Mucosa of stomach (tissue), 1 donor: Measurements from ENCODE around the gene CCDC121.
"Not testable (repeated sequence)": the region's sequence is repeated elsewhere in the genome, so short reads cannot be mapped to it uniquely, and the experiment has no call there.

Experiments
- H3K27me3 ChIP-seq: one replicate; pipeline ENCODE4 v1.7.0; 2013; ENCODE audit warnings: mild to moderate bottlenecking, low read length; ENCODE audit not compliant: control insufficient read depth, insufficient read depth
- H3K36me3 ChIP-seq: one replicate; pipeline ENCODE4 v1.7.0; 2013; ENCODE audit warnings: low read length; ENCODE audit not compliant: control insufficient read depth, insufficient read depth
- H3K4me1 ChIP-seq: one replicate; pipeline ENCODE4 v1.7.0; 2013; ENCODE audit warnings: mild to moderate bottlenecking, low read length; ENCODE audit not compliant: control insufficient read depth, insufficient read depth
- H3K4me3 ChIP-seq: one replicate; pipeline ENCODE4 v1.7.0; 2013; ENCODE audit warnings: low read length
- H3K9ac ChIP-seq: one replicate; pipeline ENCODE4 v1.7.0; 2013; ENCODE audit warnings: mild to moderate bottlenecking, low read length, moderate library complexity
- H3K9me3 ChIP-seq: one replicate; pipeline ENCODE4 v1.7.0; 2013; ENCODE audit warnings: mild to moderate bottlenecking, low read length, moderate library complexity; ENCODE audit not compliant: control insufficient read depth
- donor health status: Pancreatic carcinoma.

Gene CCDC121

DNA sequence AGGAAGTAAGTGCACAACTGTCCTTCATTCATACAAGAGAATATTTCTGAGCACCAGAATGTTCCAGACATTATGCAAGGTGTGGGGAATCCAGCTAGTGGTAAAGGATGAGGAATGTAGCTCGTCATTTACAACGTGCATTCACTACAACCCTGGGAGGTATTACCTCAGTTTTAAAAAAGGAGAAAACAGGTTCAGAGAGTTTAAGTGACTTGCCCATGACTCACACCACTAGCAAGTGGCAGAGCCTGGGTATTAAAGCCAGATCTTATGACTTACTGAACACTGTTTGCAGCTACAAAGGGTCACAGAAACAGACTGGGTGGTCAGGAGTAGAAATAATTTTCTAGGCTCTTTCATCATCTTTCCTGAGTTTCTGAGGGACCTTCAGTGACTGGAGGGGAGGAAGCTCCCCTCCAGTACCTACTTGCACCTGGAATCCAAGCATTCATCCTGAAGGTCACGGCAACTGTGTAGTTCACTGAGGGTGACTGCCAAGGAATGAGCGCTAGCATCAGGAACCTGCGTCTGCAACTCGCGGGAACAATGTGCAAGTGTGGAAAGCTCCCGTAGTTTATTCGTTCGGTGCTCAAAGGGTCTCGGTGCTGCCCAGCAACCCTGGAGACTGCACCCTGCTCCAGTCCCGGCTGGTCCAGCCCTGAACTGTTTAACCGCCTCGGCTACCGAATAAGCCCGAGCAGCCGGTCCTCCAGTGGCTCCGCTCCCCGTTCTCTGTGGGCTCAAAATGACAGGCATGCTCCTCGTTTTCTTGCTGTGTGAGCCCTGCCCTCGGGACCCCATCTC, 647 bp downstream of the CCDC121 start:
- H3K27me3 ChIP-seq, result no peaks in the 10 kb centered on the region
- H3K4me3 ChIP-seq, result peak overlapping the region; percentile 85
- peaks cover 11% of the 10 kb centered on the region for H3K4me1 ChIP-seq
- H3K36me3 ChIP-seq, result no peaks in the 10 kb centered on the region
- peak overlapping the region; percentile 94 for H3K9ac ChIP-seq
- no peaks in the 10 kb centered on the region for H3K9me3 ChIP-seq

DNA sequence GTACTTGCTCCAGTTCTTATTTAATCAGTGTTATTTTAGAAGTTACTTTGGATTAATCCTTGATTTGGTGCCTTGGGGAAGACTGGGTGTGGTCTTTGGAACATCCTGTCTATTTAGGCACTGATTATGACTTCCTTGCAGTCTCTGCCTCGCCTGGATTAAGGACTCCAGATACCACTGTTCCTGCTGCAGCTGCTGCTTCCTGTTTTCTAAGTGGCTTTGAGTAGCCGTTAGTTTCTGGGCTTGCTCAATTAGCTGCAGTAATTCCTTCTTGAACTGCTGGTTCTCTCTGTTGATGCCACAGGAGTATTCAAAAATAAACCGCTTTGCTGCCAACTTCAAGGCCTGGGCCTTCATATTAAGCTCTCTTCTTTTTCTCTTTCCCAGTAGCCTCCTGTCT, 1.9 kb downstream of the CCDC121 start:
- H3K9me3 ChIP-seq, H3K27me3 ChIP-seq, H3K4me3 ChIP-seq, H3K9ac ChIP-seq, H3K36me3 ChIP-seq: not testable (repeated sequence)
- H3K4me1 ChIP-seq, result peaks cover 11% of the 10 kb centered on the region

DNA sequence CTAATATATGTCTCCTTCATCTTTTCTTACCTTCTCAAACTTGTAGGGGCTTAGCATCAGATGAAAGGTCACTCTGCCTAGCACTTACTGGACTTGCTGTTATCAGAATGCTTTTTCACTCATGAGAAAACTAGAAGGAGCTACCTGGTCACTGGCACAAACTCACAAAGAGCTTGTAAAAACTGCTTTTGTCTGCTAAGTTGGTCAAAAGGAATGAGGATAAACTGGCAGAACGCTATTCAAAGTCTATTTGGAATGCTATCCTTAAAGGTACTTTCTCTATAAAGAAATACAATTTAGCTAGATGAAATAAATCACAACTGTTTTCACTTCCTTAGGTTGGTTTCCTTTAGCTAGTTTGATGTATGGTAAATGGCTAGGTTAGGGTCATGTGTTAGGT, 2.5 kb downstream of the CCDC121 start:
- not testable (repeated sequence) for H3K36me3 ChIP-seq, H3K9me3 ChIP-seq, H3K27me3 ChIP-seq, H3K4me3 ChIP-seq, H3K9ac ChIP-seq
- peaks cover 11% of the 10 kb centered on the region for H3K4me1 ChIP-seq

DNA sequence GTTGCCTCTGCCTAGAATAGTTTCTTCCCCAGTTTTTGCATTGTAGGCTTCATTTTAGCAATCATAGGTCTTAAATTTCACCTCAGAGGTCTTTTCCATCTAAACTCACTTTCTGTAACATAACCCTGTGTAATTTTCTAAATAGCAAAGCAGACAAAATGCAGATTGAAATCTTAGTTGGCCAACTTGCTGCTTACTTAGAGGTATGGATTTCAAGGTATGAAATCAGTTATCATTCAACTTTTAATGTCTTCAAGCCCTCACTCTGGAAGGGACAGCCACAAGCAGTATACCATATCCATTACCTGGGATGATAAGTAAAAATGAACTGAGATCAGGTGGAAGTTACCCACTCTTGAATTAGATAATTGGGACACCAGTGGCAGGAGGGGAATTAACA, 3.9 kb downstream of the CCDC121 start:
- no peak overlapping the region for H3K4me3 ChIP-seq
- H3K36me3 ChIP-seq, result peaks cover 10% of the 10 kb centered on the region
- no peaks in the 10 kb centered on the region for H3K27me3 ChIP-seq
- peaks cover 11% of the 10 kb centered on the region for H3K4me1 ChIP-seq
- no peaks in the 10 kb centered on the region for H3K9me3 ChIP-seq
- H3K9ac ChIP-seq, result no peak overlapping the region

DNA sequence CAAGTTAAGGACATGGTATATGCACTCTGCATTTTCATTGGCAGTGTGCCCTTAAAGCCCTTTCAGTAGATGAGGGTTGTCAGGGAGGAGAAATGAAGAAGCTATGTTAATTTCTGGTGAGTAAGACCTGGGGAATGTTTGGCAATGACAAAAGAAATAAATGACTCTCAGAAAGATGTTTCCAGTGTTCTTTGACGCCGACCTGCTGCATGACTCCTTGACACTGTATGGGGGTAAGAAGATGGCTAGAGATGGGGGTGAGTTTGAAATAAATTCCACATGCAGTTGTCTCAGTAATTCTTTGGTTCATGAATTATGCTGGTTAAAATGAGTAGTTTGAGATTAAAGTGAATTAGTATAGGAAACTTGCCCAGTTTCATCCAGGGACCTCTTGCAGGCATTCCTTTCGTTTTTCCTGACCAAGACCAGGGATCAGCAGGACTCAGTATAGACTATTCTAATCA, 5.9 kb downstream of the CCDC121 start:
- Histone ChIP-seq H3K9me3 (no peaks in the 10 kb centered on the region), H3K4me3 (no peak overlapping the region), H3K4me1 (peaks cover 2% of the 10 kb centered on the region), H3K9ac (no peak overlapping the region), H3K36me3 (peaks cover 10% of the 10 kb centered on the region), H3K27me3 (no peaks in the 10 kb centered on the region)

DNA sequence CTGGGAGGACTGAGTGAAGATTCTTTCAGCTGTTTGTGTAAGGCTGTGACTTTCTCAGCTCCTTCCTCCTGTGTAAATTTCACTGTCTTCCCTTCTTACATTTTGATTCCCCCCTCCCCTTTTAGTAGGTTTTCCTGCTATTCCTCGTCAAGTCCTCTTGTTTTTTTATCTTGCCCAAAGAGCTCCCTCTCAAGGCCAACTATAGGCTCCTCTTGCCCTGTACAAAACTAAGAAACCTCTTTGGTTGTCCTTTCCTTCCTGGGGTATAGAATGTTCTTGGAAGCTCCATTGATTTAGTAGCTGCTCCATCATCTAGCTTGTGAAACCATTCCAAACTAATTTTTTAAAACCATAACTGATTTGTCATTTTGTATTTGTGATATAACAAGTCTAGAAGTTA, 7.3 kb downstream of the CCDC121 start:
- H3K9me3 ChIP-seq, result no peaks in the 10 kb centered on the region
- no peak overlapping the region for H3K9ac ChIP-seq
- peaks cover 14% of the 10 kb centered on the region for H3K36me3 ChIP-seq
- no peaks in the 10 kb centered on the region for H3K4me1 ChIP-seq
- no peaks in the 10 kb centered on the region for H3K27me3 ChIP-seq
- H3K4me3 ChIP-seq, result no peak overlapping the region

DNA sequence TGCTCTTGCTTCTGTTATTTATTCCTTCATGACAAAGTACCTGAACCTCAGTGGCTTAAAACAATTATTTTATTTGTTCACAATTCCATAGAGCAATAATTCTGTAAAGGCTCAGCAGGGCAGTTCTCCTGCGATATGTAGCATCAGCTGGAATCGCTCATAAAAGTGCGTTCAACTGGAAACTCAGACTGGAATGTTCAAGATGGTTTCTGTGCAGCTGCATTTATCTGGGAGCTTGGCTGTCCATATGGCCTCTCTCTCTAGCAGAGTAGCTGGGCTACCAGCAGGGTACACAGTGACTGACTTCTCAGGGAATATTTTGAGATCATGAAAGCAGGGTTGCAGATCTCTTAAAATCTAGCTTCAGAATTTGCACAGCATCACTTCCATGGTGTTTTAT, 13.5 kb downstream of the CCDC121 start:
- no peaks in the 10 kb centered on the region for H3K4me1 ChIP-seq

DNA sequence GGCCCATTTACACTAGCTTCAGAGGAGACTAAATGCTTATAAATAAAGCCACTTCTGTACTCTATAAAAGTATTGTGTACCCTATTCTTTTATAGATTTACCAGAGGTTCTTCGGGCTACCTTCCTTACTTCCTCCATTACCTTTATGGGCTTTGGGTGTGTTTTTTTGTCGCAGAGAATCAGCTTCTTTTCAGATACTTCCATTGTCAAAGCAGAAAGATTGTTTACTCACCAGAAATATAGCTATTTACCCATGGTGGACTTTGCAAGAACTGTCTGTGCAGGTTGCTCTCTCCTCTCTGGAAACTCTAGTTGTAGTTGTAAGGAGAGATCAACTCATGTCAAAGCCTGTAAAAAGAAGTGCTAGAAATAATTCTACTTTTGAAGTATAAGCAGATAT, 14.8 kb downstream of the CCDC121 start:
- H3K36me3 ChIP-seq, result peaks cover 10% of the 10 kb centered on the region

More for the DNA sequence above, 13.5 kb downstream of the CCDC121 start:
- no peak overlapping the region for H3K9ac ChIP-seq
- H3K9me3 ChIP-seq, result no peaks in the 10 kb centered on the region
- H3K36me3 ChIP-seq, result peaks cover 10% of the 10 kb centered on the region
- no peak overlapping the region for H3K4me3 ChIP-seq
- H3K27me3 ChIP-seq, result no peaks in the 10 kb centered on the region

DNA sequence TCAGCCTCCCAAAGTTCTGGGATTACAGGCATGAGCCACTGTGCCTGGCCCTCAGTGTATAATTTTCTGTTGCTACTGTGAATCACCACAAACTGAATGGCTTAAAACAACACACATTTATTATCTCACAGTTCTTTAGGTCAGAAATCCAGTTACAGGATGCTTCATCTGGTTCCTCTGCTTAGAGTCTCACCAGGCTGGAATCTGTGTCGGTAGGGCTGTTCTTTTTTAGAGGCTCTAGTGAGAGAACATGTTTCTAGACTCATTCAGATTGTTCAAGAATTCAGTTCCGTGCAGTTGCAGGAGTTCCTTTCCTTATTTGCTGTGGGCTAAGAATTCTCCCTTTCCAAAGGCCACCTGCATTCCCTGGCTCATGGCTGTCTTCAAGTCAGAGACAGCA, 22.2 kb downstream of the CCDC121 start:
- Histone ChIP-seq H3K4me1 (no peaks in the 10 kb centered on the region), H3K9ac (no peak overlapping the region), H3K36me3 (peaks cover 4% of the 10 kb centered on the region), H3K9me3 (no peaks in the 10 kb centered on the region), H3K27me3 (no peaks in the 10 kb centered on the region), H3K4me3 (no peak overlapping the region)

More for the DNA sequence above, 14.8 kb downstream of the CCDC121 start:
- no peaks in the 10 kb centered on the region for H3K4me1 ChIP-seq
- no peaks in the 10 kb centered on the region for H3K27me3 ChIP-seq
- H3K4me3 ChIP-seq, result no peak overlapping the region
- H3K9me3 ChIP-seq, result no peaks in the 10 kb centered on the region
- no peak overlapping the region for H3K9ac ChIP-seq

DNA sequence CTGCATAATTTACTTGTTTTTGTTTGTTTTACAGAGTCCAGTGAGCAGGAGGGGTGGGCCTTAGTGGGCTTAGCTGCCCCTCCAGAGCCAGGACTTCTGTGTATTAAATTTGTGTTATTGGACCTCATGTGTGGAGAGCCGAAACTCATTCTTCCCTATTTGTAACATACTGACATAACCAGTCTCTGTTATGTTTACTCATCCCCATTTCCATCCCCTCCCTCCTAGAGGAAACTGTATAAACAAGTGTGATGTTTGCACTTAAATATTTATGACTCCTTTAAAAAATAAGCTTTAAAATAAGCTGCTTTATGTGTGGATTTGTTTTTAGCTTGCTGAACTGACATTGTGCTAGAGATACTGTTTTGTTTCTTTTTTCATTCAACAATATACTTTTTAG, 32.2 kb downstream of the CCDC121 start:
- no peaks in the 10 kb centered on the region for H3K9me3 ChIP-seq
- H3K27me3 ChIP-seq, result no peaks in the 10 kb centered on the region
- no peaks in the 10 kb centered on the region for H3K36me3 ChIP-seq
- H3K4me3 ChIP-seq, result no peak overlapping the region
- H3K4me1 ChIP-seq, result no peaks in the 10 kb centered on the region
- H3K9ac ChIP-seq, result no peak overlapping the region

DNA sequence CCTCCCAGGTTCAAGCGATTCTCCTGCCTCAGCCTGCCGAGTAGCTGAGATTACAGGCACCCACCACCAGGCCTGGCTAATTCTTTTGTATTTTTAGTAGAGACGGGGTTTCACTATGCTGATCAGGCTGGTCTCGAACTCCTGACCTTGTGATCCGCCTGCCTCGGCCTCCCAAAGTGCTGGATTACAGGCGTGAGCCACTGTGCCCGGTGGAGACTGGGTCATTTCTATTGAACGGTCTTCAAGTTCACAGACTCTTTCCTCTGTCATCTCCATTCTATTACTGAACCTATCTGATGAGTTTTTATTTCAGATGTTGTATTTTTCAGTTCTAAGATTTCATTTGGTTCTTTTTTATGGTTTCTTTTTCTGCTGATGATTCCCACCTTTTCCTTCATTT, 33.4 kb downstream of the CCDC121 start:
- not testable (repeated sequence) for H3K27me3 ChIP-seq, H3K9ac ChIP-seq, H3K36me3 ChIP-seq, H3K4me3 ChIP-seq, H3K4me1 ChIP-seq, H3K9me3 ChIP-seq

DNA sequence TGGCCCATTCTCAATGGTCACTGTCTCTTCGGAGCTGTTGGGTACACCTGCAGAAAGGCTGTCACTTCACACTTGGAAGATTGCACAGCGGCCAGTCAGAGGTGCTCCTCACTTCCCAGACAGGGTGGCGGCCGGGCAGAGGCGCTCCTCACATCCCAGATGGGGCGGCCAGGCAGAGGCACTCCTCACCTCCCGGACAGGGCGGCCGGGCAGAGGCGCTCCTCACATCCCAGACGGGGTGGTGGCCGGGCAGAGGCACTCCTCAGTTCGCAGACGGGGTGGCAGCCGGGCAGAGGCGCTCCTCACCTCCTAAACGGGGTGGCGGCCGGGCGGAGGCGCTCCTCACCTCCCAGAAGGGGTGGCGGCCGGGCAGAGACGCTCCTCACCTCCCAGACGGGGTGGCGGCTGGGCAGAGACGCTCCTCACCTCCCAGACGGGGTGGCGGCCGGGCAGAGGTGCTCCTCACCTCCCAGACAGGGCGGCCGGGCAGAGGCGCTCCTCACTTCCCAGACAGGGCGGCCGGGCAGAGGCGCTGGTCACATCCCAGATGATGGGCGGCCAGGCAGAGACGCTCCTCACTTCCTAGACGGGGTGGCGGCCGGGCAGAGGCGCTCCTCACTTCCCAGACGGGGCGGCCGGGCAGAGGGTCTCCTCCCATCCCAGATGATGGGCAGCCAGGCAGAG, 34.6 kb downstream of the CCDC121 start:
- H3K27me3 ChIP-seq, H3K9me3 ChIP-seq, H3K36me3 ChIP-seq, H3K4me3 ChIP-seq, H3K4me1 ChIP-seq, H3K9ac ChIP-seq: not testable (repeated sequence)
